B cell (primary cell): ENCODE results near the gene VTI1A.

Experiments used
- CTCF ChIP-seq: fragments of 200-600 bp; IDR thresholded peaks from one replicate; pipeline ENCODE4 v1.8.0; 2022; ENCODE audit warnings: antibody characterized with exemption, mild to moderate bottlenecking
- EZH2 ChIP-seq: IDR thresholded peaks from 2 replicates; pipeline ENCODE4 v1.6.1; 2012; ENCODE audit warnings: borderline replicate concordance, low read depth, mild to moderate bottlenecking, moderate library complexity, low read length; ENCODE audit not compliant: insufficient read depth, poor library complexity, severe bottlenecking

DNA sequence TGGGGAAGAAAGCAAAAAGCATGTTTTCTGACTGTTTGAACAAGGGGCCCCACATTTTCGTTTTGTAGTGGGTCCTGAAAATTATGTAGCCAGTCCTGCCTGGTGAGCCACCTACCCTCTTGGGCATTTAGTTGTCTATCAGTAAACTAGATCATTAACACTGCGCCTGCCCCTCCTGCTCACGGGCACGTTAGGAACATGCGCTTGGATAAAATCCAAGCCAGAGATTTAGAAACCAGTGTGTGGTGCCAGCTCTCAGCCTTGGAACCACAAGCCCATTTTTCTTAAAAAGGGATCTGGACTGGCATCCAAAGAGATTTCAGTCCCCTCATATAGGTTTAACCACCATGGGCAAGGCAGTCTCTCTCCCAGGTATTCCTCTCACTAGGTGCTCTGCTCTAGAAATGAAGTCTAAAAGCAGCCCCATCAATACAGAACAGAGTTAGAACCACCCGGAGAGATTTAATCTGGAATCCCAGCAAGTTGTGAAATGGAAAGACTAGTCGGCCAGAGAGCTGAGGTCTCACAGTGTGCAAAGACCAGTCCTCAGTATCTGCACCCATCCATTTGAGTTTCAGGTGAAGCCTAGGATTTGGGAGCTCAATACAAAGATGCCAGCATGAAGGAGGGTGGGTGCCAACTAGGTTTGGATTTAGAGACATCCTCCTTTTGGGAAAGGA is 379.1 kb downstream of the VTI1A start:
- TF ChIP-seq CTCF (no peak), EZH2 (no peak)
